HCT116 (cell line): ENCODE measurements around the gene PCBP3. TPM values are rescaled to one million over a fixed set of nuclear protein-coding genes. Genes with fewer than 3 reads are reported as not detected.

Source experiments
- ATAC-seq: fragments of 200-7000 bp; cut with Tn5 transposase; 2 replicates; pipeline ENCODE4 v1.9.1; 2020; ENCODE audit warnings: mild to moderate bottlenecking, moderate library complexity
- BruUV-seq: library from RNA; stranded (reverse); fragments of 400-500 nt; replicated peaks from 2 replicates; lab custom pipeline; 2021; lab: Mats Ljungman, UMichigan
- CTCF ChIA-PET: fragments of 300-600 bp; sonication (Branson Sonifier 250); formaldehyde crosslinking; loops from one replicate; lab custom pipeline; 2021; ENCODE audit warnings: antibody characterized with exemption; lab: Charles Lee
- POLR2A ChIA-PET: fragments of 300-600, 350-600 bp; sonication (Branson Sonifier 250); formaldehyde crosslinking; loops from one replicate; lab custom pipeline; 2021; ENCODE audit warnings: antibody characterized with exemption; lab: Charles Lee
- RAD21 ChIA-PET, 2 experiments: fragments of 300-600 bp; sonication (Branson Sonifier 250); formaldehyde crosslinking; loops; one replicate each; lab custom pipeline; 2023; ENCODE audit warnings: low total read pairs in 2 of 2; ENCODE audit not compliant: uncharacterized antibody in 2 of 2, unreplicated experiment in 2 of 2, low non-redundant PET in 1 of 2; lab: Charles Lee
- DNase-seq: peaks from one replicate; pipeline ENCODE4 v3.0.0-alpha.2; 2010; ENCODE audit warnings: low read depth, low spot score
- H2AFZ ChIP-seq: fragments of 200-600 bp; shearing (Covaris generic), sonication (generic); 2 replicates; pipeline ENCODE4 v1.6.1; 2017; ENCODE audit warnings: low read depth, mixed run types, mixed read lengths, antibody characterized with exemption, low read length; ENCODE audit not compliant: poor library complexity, severe bottlenecking
- H3K27ac ChIP-seq: 2 replicates; pipeline ENCODE4 v1.5.1; 2012; ENCODE audit warnings: low read depth, low read length
- H3K27me3 ChIP-seq: fragments of 200-600 bp; sonication (generic); 2 replicates; pipeline ENCODE4 v1.6.1; 2016; ENCODE audit warnings: mixed run types, low read length, mixed read lengths; ENCODE audit not compliant: insufficient read depth
- H3K36me3 ChIP-seq, 2 experiments: fragments of 200-500 bp in 1 of 2; fragments of 200-600 bp in 1 of 2; sonication (Bioruptor generic) in 1 of 2; sonication (generic) in 1 of 2; 2 replicates each; pipeline versions ENCODE4 v1.5.1 to v1.6.1; 2014 to 2016; ENCODE audit warnings: low read length in 2 of 2, inconsistent platforms in 1 of 2, mixed read lengths in 1 of 2, mixed run types in 1 of 2; ENCODE audit not compliant: insufficient read depth in 2 of 2, control insufficient read depth in 1 of 2
- H3K4me1 ChIP-seq, 2 experiments: fragments of 200-600 bp in 1 of 2; sonication (generic) in 1 of 2; 2 replicates each; pipeline versions ENCODE4 v1.5.1 to v1.6.1; 2012 to 2017; ENCODE audit warnings: low read length in 2 of 2, inconsistent platforms in 1 of 2, mild to moderate bottlenecking in 1 of 2, mixed read lengths in 1 of 2, mixed run types in 1 of 2, moderate library complexity in 1 of 2; ENCODE audit not compliant: insufficient read depth in 2 of 2, control insufficient read depth in 1 of 2
- H3K4me2 ChIP-seq: fragments of 200-600 bp; sonication (generic); 2 replicates; pipeline ENCODE4 v1.6.1; 2017; ENCODE audit warnings: mixed run types, low read length, mixed read lengths
- H3K4me3 ChIP-seq, 2 experiments: fragments of 200-600 bp in 1 of 2; sonication (generic) in 1 of 2; replicated peaks in 1 of 2; 2 replicates each; pipeline ENCODE4 v1.5.1; 2011 to 2016; ENCODE audit warnings: low read length in 2 of 2, control low read depth in 1 of 2, low read depth in 1 of 2, mild to moderate bottlenecking in 1 of 2, mixed read lengths in 1 of 2, mixed run types in 1 of 2
- H3K79me2 ChIP-seq: fragments of 200-600 bp; sonication (generic); 2 replicates; pipeline ENCODE4 v1.6.1; 2017; ENCODE audit warnings: mild to moderate bottlenecking, mixed run types, low read length, moderate library complexity, mixed read lengths; ENCODE audit not compliant: insufficient read depth
- H3K9ac ChIP-seq: fragments of 200-600 bp; sonication (generic); 2 replicates; pipeline ENCODE4 v1.6.1; 2016; ENCODE audit warnings: low read length, mixed read lengths
- H3K9me2 ChIP-seq: fragments of 200-600 bp; sonication (generic), shearing (Covaris generic); 2 replicates; pipeline ENCODE4 v1.6.1; 2017; ENCODE audit warnings: mixed run types, mild to moderate bottlenecking, moderate library complexity; ENCODE audit not compliant: insufficient read depth
- H3K9me3 ChIP-seq, 2 experiments: fragments of 200-500 bp in 1 of 2; fragments of 200-600 bp in 1 of 2; sonication (Bioruptor generic) in 1 of 2; sonication (generic) in 1 of 2; 2 replicates each; pipeline ENCODE4 v1.6.1; 2014 to 2017; ENCODE audit warnings: low read length in 2 of 2, mixed read lengths in 2 of 2, inconsistent platforms in 1 of 2, low read depth in 1 of 2, mild to moderate bottlenecking in 1 of 2, mixed run types in 1 of 2, moderate library complexity in 1 of 2; ENCODE audit not compliant: control insufficient read depth in 1 of 2, insufficient read depth in 1 of 2
- H4K20me1 ChIP-seq: fragments of 200-600 bp; sonication (generic), shearing (Covaris generic); 2 replicates; pipeline ENCODE4 v1.6.1; 2017; ENCODE audit warnings: mixed run types, mild to moderate bottlenecking, moderate library complexity; ENCODE audit not compliant: insufficient read depth
- POLR2AphosphoS5 ChIP-seq: IDR thresholded peaks from 2 replicates; pipeline ENCODE4 v1.6.1; 2011; ENCODE audit warnings: mild to moderate bottlenecking, low read depth, low read length, moderate library complexity
- YY1 ChIP-seq: IDR thresholded peaks from 2 replicates; pipeline ENCODE4 v1.6.1; 2011; ENCODE audit warnings: low read length, low read depth, moderate library complexity, mild to moderate bottlenecking; ENCODE audit not compliant: insufficient replicate concordance; ENCODE audit errors: extremely low read depth
- intact Hi-C: fragments of 100-400 bp; cut with micrococcal nuclease; formaldehyde crosslinking; loops from 2 replicates; pipeline ENCODE4 v1.10.0; 2022
- total RNA-seq: library from RNA; stranded (reverse); gene quantifications from one replicate; pipeline ENCODE4 v1.2.1, GENCODE V29; 2021; ENCODE audit not compliant: unreplicated experiment
- TF ChIP-seq, protein P1 (sequence below), 3 experiments: fragments of 200-600 bp in 1 of 3; sonication (generic) in 1 of 3; IDR thresholded peaks in 2 of 3; conservative IDR thresholded peaks in 1 of 3; 2 replicates each; pipeline ENCODE4 v1.5.1; 2012 to 2017; ENCODE audit warnings: low read depth in 2 of 3, low read length in 2 of 3, antibody characterized with exemption in 1 of 3, borderline replicate concordance in 1 of 3, control low read depth in 1 of 3, mild to moderate bottlenecking in 1 of 3, mixed read lengths in 1 of 3, mixed run types in 1 of 3, moderate library complexity in 1 of 3; ENCODE audit not compliant: insufficient read depth in 1 of 3

Gene PCBP3
- total RNA-seq, 1 experiment from 2014 or later = 3.1 TPM

DNA sequence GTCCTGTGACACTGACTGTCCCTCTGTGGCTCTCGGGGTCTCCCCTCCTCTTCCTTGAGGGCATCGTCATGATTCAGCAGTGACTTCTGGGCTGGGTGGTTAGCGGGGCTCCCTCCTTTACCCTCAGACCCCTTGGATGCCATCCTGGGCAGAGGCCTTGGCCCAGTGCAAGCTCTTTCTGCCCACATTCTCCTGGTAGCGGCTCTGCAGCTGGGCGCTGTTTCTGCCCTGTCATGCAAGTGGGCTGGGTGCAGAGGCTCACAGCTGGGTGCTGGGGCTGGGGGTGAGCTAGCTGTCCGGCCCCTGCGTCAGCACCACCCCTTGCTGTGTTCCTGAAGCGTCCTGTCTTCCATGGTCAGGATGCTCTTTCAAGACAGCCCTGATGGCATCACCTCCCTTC is 158.5 kb downstream of the PCBP3 start:
- Histone ChIP-seq H3K4me2 (no peak overlapping the region), H3K79me2 (no peaks in the 10 kb centered on the region), H4K20me1 (no peaks in the 10 kb centered on the region)
- RAD21 ChIA-PET = no interaction called here
- POLR2A ChIA-PET = no interaction called here
- no peak for DNase-seq
- no peak for TF ChIP-seq POLR2AphosphoS5
- no peak for TF ChIP-seq YY1
- TF ChIP-seq, all 23 proteins: peak for 0
- H3K4me1 ChIP-seq = no peaks in the 10 kb centered on the region
- intact Hi-C loops = no loop called here
- H3K9ac ChIP-seq = no peak overlapping the region
- H3K9me2 ChIP-seq = no peaks in the 10 kb centered on the region
- H3K4me3 ChIP-seq = no peak overlapping the region
- H3K27ac ChIP-seq = no peak overlapping the region
- no TSS peak for BruUV-seq
- H3K27me3 ChIP-seq = no peaks in the 10 kb centered on the region
- no peak for ATAC-seq
- no peaks in the 10 kb centered on the region for H3K36me3 ChIP-seq
- CTCF ChIA-PET = no interaction called here
- H2AFZ ChIP-seq = no peak overlapping the region
- H3K9me3 ChIP-seq = no peaks in the 10 kb centered on the region

DNA sequence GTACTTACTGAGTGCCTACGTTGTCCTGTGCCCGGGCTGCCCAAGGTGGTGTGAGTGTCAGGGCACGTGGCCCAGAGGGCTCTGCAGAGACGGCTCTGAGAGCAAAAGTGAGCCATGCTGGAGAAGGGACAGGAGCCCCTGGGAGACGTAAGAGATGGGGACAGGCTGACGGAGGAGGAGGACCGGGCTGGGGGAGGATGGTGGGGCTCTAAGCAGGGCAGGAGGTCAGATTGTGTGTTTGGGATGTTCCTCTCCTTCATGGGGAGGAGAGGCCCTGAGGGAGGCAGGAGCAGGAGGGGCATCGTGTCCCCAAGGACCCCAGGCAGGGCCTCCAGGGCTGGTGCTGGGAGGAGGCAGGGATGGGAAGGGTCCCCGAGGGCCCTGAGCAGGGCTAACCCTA is 158.9 kb downstream of the PCBP3 start:
- CTCF ChIA-PET = no interaction called here

More for the DNA sequence above, 158.9 kb downstream of the PCBP3 start:
- no peaks in the 10 kb centered on the region for H4K20me1 ChIP-seq
- H3K27ac ChIP-seq = no peak overlapping the region
- no peaks in the 10 kb centered on the region for H3K9me3 ChIP-seq
- POLR2A ChIA-PET = no interaction called here
- no peaks in the 10 kb centered on the region for H3K27me3 ChIP-seq
- H3K4me3 ChIP-seq = no peak overlapping the region
- H3K4me2 ChIP-seq = no peak overlapping the region
- H3K9ac ChIP-seq = no peak overlapping the region
- DNase-seq (no peak), ATAC-seq (no peak)
- no TSS peak for BruUV-seq
- no peaks in the 10 kb centered on the region for H3K4me1 ChIP-seq
- intact Hi-C loops = no loop called here
- no peaks in the 10 kb centered on the region for H3K79me2 ChIP-seq
- H3K9me2 ChIP-seq = no peaks in the 10 kb centered on the region
- no peak overlapping the region for H2AFZ ChIP-seq
- no peaks in the 10 kb centered on the region for H3K36me3 ChIP-seq
- RAD21 ChIA-PET = no interaction called here
- TF ChIP-seq, protein P1, sequence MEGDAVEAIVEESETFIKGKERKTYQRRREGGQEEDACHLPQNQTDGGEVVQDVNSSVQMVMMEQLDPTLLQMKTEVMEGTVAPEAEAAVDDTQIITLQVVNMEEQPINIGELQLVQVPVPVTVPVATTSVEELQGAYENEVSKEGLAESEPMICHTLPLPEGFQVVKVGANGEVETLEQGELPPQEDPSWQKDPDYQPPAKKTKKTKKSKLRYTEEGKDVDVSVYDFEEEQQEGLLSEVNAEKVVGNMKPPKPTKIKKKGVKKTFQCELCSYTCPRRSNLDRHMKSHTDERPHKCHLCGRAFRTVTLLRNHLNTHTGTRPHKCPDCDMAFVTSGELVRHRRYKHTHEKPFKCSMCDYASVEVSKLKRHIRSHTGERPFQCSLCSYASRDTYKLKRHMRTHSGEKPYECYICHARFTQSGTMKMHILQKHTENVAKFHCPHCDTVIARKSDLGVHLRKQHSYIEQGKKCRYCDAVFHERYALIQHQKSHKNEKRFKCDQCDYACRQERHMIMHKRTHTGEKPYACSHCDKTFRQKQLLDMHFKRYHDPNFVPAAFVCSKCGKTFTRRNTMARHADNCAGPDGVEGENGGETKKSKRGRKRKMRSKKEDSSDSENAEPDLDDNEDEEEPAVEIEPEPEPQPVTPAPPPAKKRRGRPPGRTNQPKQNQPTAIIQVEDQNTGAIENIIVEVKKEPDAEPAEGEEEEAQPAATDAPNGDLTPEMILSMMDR (IDR thresholded peaks at IDR 0.05 in 2 of 3, conservative IDR thresholded peaks at IDR 0.05 in 1 of 3; ENCODE audit: borderline replicate concordance in 1 of 3, insufficient read depth in 1 of 3, low read depth in 2 of 3, low read length in 2 of 3) = no peak
